ENCODE measurements around the gene DBT.
"Not testable (repeated sequence)": the region's sequence is repeated elsewhere in the genome, so short reads cannot be mapped to it uniquely, and the experiment has no call there.

The DBT gene

DNA sequence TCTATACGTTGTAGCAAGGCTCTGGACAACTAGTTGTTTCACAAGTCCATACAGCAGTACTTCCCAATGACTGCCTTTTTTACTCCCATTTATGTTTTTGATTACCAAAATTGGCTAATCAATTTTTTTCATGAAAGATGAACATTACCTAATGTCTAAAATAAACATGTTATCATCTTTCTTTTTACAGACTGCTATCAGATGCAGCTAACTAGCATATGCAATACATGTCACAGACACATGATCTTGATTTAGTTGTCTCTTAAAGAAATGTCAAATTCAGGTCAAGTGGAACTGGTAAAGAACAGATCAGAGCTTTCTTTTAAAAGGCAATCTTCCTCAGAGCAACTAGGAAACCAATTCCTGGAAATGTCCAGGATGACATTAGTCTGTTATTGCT, 630 bp upstream of the DBT start:
- no peak for DNase-seq

DNA sequence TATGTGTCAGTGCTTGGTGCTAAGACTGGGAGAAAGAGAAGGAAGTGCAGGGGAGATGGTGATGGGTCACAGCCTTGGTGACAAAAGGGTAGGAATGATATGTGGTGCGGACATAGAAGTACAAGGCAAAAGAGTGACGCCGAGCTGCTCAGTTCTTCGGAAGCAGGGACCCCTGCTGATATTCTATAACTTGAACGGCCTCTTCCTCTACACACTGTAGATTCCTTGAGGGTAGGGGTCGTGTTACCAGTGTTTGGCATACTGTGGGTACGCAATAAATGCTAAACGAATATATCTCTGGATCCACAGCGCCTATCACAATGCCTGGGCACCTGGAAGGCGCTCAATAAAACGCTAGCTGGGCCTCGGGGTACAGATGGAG, 488 bp downstream of the DBT start:
- DNase-seq = no peak

DNA sequence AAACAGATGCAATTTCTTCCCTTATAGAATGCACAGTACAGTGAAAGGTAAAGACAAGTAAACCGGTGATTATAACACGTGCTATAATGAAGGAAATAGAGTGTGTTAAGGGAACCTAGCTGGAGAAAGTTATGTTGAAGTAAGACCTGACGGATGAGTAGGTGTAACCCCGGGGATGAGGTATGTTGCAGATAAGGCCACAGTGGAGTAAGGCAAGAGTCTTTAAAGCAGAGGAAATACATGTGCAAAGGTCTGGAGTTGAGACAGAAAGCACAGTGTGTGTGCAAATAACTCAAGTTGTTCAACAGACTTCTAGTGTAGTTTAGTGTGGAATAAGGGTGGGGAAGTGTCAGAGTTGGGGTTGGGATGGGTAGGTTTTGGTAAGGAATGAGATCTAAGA, 2.9 kb downstream of the DBT start:
- no peak for DNase-seq

DNA sequence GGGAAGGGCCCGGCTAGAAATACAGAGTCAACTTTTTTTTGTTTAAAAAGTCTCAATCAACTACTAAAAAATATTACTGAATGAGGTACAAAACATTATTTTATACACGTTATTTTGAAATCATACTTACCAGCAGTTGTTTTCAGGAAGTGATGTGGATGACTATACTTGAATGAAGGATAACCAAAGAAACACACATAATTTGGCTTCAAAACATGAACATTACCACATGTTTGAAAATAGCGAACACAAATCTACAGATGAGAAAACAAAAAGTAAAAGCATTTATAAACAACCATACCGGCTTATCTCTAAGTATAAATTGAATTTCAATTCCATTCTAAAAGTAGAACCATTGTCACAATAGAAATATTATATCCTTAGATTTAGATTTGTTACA, 9.0 kb downstream of the DBT start:
- DNase-seq = no peak

DNA sequence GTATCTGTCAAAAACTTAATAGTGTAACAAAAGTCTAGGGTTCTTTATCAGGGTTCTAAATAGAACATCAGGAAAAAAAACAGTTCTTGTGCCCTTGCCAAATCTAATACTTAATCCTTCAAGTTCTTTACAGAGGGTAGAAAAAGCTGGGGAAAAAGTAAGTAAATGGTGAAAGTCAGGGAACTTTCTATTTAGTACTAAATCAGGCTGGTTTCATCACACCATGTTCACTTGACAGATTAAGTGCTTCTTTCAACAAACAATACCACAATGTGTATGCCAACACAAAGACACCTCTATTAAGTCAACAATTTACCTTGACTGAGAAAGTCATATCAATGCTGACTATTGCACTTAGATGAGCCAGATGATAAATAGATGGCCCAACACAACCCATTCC, 9.7 kb downstream of the DBT start:
- DNase-seq = no peak

DNA sequence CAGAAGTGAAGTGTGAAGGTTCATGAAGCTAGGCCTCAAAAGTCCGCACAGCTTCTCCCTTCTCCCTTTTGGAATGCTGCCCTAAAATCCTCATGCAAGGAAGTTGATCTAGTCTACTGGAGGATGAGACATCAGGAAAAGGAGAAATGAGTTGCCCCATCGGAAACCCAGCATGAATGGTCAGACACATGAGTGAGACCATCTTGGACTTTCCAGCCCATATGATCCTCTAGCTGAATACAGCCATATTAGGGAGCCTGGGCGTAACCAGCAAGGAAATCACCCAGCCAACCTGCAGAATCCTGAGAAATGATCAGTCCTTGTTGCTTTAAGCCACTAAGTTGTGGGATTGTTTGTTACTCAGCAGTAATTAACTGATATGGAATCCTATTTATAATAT, 12.5 kb downstream of the DBT start:
- no peak for DNase-seq

DNA sequence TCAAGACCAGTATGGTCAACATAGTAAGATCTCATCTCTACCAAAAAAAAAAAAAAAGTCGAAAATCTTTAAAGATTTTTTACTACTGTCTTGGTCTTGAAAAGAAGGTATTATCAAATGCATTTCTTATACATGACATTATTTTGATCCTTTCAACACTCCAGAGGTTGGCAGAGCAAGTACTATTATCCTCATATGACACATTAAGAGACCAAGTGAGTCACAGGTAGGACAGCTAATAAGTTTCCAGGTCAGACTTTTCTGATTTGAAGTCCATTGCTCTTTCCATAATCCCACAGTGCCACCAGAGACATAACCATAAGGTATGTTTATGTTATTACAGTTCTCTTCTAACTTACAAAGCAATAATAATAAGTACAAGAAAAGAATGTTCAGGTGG, 15.2 kb downstream of the DBT start:
- DNase-seq = no peak

DNA sequence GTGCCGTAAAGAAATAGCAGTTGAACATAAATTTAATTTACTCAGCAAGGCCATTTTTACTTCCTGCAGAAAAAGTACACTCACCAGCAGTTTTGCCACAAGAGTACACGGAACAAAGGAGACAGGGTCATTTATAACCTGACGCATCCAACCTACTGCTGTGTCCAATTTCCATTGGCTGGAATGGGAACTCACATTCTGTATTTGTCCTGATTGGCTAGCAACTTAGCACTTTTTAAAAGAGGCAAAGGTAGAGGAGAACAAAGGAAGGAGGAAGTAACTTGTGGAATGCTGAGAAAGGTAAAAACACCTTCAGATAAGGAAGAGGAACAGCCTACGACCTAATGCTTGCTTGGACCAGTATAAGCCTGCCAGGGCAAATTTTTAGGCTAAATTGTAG, 16.1 kb downstream of the DBT start:
- DNase-seq = not testable (repeated sequence)

DNA sequence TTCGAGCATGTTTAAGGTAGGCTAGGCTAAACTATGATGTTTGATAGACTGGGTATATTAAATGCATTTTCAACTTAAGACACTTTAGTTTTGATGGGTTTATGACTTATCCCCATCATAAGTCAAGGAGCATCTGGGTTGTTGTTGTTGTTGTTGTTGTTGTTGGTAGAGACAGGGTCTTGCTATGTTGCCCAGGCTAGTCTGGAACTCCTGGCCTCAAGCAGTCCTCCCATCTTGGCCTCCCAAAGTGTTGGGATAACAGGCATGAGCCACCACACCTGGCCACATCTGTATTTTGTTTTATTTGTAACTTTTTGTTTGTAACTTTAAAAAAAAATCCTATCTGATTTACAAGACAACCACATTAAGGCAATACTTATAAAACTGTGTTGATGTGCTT, 17.5 kb downstream of the DBT start:
- DNase-seq = no peak

DNA sequence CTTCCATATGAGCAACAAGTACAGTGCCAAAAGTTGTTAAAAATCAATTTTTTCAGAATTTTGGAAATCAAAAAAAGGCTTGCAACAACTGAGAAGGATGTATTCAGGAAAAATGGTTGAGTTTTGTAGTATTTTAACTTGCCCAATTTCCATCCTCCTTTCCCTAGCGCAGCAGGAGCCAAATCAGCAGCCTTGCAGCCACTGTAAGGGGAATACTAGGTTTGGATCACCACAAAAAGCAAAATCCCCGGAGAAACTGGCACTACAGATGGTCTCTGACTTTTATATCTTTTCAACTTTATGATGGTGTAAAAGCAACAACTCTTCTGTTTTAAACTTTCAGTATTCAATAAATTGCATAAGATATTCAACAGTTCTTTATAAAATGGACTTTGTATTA, 17.9 kb downstream of the DBT start:
- no peak for DNase-seq

DNA sequence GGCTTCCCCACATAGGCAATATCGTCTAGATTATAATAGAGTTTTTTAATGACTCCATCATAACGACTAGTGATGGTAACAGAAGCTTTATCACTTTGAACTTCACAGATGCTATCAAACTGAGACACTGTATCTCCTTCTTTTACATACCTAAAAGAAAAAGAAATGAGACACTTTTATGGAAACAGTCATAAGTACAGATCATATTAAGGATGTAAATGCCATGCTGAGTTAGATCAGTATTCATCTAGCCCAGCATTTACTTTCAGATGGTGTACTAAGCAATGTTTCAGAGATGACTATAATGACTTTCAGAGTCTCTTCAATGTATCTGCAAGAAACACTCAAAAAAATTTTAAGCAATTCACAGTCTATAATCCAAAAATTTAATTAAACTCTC, 18.9 kb downstream of the DBT start:
- no peak for DNase-seq

DNA sequence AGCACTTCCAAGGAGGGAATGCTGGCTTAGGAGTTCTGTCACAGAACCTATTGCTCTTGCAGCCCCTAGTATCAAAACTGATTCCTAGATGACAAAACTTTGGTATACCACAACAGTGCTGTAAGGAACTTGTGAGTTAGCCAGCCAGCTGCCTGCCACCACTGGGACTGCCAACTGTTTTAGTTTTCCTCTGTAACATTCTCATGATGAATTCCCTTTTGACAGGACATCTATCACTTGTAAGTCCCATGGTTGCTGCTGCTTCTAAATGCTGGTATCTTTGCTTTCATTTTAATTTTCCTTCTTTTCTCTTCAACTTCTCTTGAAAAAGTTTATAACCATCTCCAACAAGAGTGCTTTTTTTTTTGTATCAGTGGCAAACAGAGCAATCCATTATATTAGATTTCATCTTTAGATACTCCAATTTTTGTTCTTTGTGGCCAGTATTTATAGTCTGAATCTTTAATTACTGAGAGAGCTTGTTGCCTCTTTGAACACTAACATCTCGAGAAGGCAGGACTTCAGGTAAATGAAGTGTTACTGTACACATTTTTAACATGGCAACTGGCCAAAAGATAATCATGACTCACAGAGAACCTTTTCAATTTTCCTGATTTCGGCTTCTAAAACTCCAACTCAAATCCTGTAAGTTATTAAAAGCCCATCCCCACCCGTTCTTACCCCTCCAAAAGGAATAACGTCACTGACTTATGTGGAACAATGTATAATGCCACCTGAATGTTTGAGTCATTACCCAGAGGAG, 19.8 kb downstream of the DBT start:
- no peak for DNase-seq

DNA sequence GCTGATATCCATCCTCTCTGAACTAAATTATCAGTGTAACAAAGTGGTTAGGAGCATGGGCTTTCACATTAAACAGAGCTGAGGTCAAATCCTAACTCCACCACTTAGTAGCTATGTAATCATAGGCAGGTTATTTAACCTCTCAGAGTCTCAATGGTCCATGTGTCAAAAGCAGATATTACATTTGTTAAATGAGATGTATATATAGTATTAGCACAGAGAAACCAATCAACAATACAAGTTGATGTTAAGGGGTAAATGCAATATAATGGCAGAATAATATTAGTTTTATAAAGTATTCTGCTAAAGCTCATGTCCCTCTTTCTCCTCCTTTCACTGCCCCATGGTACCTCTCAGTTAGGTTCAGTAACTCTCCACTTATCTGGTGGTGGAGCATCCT, 27.2 kb downstream of the DBT start:
- no peak for DNase-seq

DNA sequence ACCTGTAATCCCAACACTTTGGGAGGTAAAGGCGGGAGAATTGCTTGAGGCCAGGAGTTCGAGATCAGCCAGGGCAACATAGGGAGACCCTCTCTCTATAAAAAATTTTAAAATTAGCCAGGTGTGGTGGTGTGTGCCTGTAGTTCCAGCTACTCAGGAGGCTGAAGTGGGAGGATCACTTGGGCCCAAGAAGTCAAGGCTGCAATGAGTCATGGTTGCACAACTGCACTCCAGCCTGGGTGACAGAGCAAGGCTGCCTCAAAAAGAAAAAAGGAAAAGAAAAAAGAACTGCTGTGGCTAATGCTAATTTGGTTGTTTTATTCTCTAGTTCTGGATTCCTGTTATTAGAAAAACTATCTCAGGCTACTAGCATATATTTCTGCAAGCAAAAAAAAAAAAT, 29.8 kb downstream of the DBT start:
- DNase-seq = no peak

DNA sequence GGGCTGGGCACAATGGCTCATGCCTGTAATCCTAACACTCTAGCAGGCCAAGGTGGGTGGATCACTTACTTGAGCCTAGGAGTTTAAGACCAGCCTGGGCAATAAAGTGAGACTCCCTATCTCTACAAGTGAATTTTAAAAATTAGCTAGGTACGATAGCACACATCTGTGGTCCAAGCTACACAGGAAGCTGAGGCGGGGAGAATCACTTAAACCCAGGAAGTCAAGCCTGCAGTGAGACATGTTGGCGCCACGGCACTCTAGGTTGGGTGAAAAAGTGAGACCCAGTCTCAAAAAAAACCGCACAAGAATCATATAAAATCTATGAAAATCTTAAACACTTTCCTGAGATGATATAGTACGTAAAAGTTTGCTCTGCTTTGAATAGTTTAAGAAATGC, 30.2 kb downstream of the DBT start:
- no peak for DNase-seq

DNA sequence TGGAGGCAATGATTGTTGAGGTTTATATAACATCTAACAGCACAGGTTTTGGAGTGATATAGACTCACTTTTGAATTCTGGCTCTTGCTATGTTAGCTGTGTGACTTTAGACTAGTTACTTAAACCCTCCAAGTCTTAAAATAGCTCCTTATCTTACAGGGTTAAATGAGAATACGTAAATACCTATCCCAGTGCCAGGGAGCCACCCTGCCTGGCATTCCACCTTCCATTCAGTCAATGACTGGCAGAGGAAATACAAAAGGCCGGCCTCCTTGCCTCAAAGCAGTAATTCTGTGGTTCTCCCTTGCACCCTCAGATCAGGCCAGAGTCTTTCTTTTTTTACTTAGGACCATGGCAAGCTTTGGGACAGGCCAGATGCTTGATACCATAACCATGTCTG, 31.8 kb downstream of the DBT start:
- DNase-seq = no peak

DNA sequence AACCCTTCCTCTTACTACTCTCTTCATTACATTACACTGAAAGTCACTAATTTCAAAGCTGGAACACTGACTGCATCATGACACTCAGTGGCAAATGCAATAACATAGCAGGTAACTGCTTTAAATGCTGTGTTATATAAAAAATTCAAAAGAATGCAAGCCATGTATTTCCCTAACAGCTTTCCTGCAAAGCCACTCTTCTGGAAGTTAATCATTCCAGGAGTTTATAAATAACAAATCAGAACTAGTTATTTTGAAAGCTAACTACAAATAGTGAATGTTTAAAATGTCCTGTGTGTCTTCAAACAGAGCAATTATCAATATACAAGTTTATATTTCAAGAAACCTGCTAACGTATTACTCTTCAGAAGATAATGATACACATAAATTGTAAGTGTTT, 34.5 kb downstream of the DBT start:
- no peak for DNase-seq

DNA sequence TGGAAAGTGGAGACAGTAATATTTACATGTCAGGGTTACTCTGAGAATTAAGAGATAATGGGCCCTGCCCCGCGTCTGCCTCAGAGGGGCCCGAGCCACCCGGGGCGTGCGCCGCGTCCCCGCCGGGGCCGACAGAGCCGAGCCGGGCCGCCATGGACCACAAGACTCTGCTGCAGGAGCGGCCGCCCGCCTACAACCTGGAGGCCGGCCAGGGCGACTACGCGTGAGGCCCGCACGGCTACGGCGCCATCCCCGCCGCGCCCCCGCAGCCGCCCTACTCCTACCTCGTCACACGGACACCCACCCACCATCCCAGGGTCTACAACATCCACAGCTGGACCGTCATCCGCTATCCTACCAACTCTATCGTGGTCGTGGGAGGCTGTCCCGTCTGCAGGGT, 36.5 kb downstream of the DBT start:
- DNase-seq = no peak

DNA sequence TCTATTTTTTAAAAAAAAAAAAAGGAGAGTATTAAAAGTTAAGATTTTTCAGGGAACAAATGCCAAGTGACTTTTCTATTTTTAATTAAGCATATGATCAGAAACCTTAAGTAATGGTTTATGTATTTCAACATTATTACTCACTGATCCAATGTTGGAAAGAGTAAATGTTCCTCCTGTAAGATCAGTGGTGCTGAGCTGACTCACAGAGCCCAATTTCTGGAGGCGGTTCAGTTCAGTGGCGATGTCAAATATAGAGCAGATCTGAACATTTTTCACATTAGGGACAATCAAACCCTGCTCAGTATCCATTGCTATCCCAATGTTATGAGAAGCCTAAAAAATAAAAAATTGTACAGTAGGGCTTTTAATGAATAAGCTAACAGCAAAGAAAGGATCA, 43.3 kb downstream of the DBT start:
- no peak for DNase-seq

DNA sequence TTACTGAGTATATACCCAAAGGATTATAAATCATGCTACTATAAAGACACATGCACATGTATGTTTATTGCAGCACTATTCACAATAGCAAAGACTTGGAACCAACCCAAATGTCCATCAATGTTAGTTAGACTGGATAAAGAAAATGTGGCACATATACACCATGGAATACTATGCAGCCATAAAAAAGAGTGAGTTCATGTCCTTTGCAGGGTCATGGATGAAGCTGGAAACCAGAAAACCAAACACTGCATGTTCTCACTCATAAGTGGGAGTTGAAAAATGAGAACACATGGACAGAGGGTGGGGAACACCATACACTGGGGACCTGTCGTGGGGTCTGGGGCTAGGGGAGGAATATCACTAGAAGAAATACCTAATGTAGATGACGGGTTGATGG, 44.0 kb downstream of the DBT start:
- DNase-seq = not testable (repeated sequence)

DNA sequence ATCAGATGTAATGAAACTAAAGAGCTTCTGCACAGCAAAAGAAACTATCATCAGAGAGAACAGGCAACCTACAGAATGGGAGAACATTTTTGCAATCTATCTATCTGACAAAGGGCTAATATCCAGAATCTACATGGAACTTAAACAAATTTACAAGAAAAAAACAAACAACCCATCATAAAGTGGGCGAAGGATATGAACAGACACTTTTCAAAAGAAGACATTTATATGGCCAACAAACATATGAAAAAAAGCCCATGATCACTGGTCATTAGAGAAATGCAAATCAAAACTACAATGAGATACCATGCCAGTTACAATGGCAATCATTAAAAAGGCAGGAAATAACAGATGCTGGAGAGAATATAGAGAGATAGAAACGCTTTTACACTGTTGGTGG, 44.5 kb downstream of the DBT start:
- DNase-seq = not testable (repeated sequence)

DNA sequence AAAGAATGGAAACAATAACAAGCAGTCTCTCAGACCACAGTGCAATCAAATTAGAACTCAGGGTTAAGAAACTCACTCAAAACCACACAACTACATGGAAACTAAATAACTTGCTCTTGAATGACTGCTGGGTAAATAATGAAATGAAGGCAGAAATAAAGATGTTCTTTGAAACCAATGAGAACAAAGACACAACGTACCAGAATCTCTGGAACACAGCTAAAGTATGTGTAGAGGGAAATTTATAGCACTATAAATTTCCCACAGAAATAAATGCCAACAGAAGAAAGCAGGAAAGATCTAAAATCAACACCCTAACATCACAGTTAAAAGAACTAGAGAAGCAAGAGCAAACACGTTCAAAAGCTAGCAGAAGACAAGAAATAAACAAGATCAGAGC, 46.9 kb downstream of the DBT start:
- DNase-seq = not testable (repeated sequence)

DNA sequence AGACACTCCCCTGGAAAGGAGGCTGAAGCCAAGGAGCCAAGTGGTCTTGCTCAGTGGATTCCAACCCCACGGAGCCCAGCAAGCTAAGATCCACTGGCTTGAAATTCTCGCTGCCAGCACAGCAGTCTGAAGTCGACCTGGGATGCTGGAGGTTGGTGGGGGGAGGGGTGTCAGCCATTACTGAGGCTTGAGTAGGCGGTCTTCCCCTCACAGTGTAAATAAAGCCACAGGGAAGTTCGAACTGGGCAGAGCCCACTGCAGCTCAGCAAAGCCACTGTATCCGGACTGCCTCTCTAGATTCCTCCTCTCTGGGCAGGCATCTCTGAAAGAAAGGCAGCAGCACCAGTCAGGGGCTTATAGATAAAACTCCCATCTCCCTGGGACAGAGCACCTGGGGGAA, 49.6 kb downstream of the DBT start:
- not testable (repeated sequence) for DNase-seq

DNA sequence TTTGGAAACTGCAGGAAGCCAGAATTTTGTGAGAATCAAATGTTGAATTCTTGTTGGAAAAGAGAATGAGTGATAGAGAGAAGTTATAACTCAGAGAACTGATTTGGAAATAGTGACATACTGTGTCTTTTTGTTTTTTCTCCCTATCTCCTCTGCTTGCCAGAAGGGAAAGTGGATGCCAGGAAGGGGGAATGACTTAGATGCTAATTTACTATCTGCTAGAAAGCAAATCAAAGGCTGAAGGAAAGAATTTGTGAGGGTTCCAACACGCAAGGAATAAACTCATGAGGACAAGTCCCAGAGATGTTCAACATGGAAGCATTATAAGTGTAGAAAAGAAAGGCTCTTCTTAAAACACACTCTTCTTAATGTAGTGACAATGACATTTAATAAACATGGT, 51.0 kb downstream of the DBT start:
- no peak for DNase-seq

DNA sequence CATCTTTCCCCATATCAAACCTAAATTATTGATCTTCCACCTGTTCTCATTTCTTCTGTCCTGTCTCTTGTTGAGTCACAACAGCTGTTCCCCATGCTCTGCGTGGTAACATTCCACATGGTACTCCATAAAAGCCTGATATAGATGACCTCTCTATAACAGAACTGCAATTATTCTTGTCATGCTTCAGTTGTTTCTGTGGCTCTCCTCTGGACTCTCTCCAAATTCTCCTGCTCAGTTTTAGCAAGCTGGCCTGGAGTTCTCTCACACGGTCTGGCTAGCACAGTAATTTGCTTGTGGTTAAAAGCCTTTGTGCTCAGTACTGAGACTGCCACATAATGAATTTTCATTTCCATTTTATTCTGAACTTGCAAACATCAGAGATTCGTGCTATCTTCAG, 61.0 kb downstream of the DBT start:
- DNase-seq = no peak

DNA sequence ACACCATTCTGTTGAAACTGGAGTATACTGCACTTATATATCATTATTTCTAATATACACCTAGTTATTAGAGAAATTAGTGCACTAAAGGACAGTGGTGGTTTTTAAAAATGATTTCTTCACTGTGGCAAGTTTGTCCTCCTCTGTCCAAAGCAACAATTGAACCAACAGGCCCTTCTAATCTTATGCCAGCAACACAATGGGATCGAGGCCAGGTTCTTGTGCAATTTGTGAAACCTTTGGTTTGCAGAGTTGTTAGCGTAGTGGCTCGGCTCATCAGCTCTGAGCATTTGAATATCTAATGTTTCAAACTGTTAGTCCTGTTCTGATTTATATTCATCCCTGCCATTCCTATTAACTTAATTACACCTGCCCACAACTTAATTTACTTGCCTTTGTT, 61.7 kb downstream of the DBT start:
- DNase-seq = no peak

All from CD4-positive, alpha-beta T cell treated with Interleukin-17A for 1 hour (primary cell).